Colonic mucosa (tissue), 4 donors: ENCODE results near the gene BEND5. TPM values are rescaled to one million over a fixed set of nuclear protein-coding genes. Genes with fewer than 3 reads are reported as not detected.

ENCODE experiments used
- DNase-seq: peaks from one replicate; pipeline ENCODE4 v3.0.0-alpha.2; 2020
- H3K27ac ChIP-seq: fragments of 200-600 bp; one replicate; pipeline ENCODE4 v1.8.0; 2021
- H3K27me3 ChIP-seq: fragments of 200-600 bp; one replicate; pipeline ENCODE4 v1.8.0; 2021
- H3K36me3 ChIP-seq: fragments of 200-600 bp; one replicate; pipeline ENCODE4 v1.8.0; 2021
- H3K4me1 ChIP-seq: fragments of 200-600 bp; one replicate; pipeline ENCODE4 v1.8.0; 2021; ENCODE audit warnings: mild to moderate bottlenecking
- H3K4me3 ChIP-seq: fragments of 200-600 bp; one replicate; pipeline ENCODE4 v1.8.0; 2021
- H3K9ac ChIP-seq, 2 donors: one replicate each; pipeline ENCODE4 v1.7.0; 2013; ENCODE audit warnings: control low read depth in 2 of 2, low read depth in 2 of 2, low read length in 2 of 2
- H3K9me3 ChIP-seq: fragments of 200-600 bp; one replicate; pipeline ENCODE4 v1.8.0; 2021
- CTCF ChIP-seq: fragments of 200-600 bp; IDR thresholded peaks from one replicate; pipeline ENCODE4 v1.8.0; 2022; ENCODE audit warnings: antibody characterized with exemption, mild to moderate bottlenecking
- intact Hi-C: fragments of 100-400 bp; cut with DNase I; formaldehyde crosslinking; loops from one replicate; pipeline ENCODE4 v1.14.1; 2022
- total RNA-seq, 2 donors: library from RNA; stranded (reverse); fragmentation: NEBNext Ultra II Directional in 1 of 2; extraction: Animal tissue kit (Norgen Biotek cat#: 25700) in 1 of 2; gene quantifications; one replicate each; pipeline ENCODE4 v1.2.1, GENCODE V29; 2021
- donor health status: healthy.
- donor health status: DM: no; HTN: no; CAD: no.
- donor health status: DM: no; HTN: no; CAD: no.

The BEND5 gene
- total RNA-seq, 2 donors from 2014 or later, result 0.57 to 4.9 TPM

- H3K27ac ChIP-seq, result no peak overlapping the region
- no peak for TF ChIP-seq CTCF
- no peak overlapping the region for H3K4me3 ChIP-seq
- H3K9ac ChIP-seq, result no peak overlapping the region
- H3K27me3 ChIP-seq, result no peaks in the 10 kb centered on the region
- intact Hi-C loops, result no loop called here
- no peaks in the 10 kb centered on the region for H3K36me3 ChIP-seq
- DNase-seq, result no peak
- H3K9me3 ChIP-seq, result no peaks in the 10 kb centered on the region
- no peaks in the 10 kb centered on the region for H3K4me1 ChIP-seq
Measured at GRCh38 chr1:48684381-48684780, 92.3 kb downstream of the BEND5 start.

GRCh38 chr1:48683839-48684238 lies 92.9 kb downstream of the BEND5 start:
- H3K9ac ChIP-seq, result no peak overlapping the region
- H3K4me3 ChIP-seq, result no peak overlapping the region
- no peaks in the 10 kb centered on the region for H3K9me3 ChIP-seq
- no peaks in the 10 kb centered on the region for H3K36me3 ChIP-seq
- intact Hi-C loops, result no loop called here
- DNase-seq, result no peak
- H3K27ac ChIP-seq, result no peak overlapping the region
- no peaks in the 10 kb centered on the region for H3K27me3 ChIP-seq
- TF ChIP-seq CTCF, result no peak
- no peaks in the 10 kb centered on the region for H3K4me1 ChIP-seq

DNA sequence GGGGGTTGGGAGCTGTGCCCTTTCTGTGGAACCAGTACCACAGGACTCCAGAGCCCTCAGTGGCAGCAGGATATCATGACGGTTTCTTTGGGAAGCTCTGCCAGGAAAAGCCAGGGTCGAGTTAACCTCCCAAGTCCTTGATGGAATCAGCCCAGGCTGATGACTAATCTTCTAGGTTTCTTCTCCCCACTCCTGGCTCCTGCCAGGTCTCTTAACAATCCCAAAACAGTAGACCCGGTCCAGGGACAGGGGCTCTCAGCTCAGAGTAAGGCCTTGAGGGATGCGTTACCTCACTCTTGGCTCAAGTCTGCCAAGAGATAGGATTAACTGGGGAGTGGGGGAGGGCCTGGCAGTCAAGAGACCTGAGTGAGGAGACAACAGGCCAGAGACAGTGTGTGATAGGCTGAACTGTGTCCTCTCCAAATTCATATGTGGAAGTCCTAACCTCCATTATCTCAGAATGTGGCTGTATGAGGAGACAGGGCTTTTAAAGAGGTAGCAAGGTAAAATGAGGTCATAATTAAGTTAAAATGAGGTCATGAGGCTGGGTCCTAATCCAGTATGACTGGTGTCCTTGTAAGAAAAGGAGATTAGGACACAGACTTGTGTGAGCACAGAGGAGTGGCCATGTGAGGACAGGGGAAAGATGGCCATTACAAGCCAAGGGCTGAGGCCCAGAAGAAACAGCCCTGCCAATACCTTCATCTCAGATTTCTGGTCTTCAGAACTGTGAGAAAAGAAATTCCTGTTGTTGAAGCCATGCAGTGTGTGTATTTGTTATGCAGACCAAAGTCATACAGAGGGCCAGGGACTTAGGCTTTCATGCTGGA lies 95.0 kb downstream of the BEND5 start:
- no peak for TF ChIP-seq CTCF
- Histone ChIP-seq H3K9me3 (no peaks in the 10 kb centered on the region), H3K4me1 (no peaks in the 10 kb centered on the region), H3K36me3 (no peaks in the 10 kb centered on the region), H3K4me3 (no peak overlapping the region), H3K27me3 (no peaks in the 10 kb centered on the region), H3K9ac (no peak overlapping the region), H3K27ac (no peak overlapping the region)
- DNase-seq, result no peak
- intact Hi-C loops, result no loop called here

DNA sequence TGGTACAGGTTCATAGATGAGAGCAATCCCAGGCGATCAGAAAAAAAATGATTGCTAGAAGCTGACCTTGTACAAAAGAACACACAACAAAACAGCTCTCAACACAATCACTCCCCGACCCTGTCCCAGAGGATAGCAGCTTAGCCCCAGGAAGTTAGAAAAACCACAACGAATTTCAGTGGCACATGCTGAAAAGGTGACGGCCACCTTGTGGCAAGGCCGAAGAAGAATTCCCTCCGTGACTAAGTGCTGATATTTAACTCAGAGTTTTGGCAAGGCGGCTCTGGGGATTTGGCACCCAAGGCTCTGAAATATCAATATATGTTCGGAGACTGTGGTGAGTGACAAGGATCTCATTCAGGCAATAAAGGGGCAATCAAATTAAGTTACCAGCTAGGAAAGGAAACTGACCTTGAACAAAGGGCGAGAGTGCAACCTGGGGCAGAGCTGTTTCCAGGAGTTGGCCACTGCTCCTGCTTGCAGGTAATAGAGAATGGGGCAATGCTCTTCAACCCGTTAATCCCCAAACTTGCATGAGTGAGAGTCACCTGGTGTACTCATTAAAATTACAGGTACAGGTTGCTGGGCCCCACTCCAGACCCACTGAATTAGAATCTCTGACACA lies 96.2 kb downstream of the BEND5 start:
- Histone ChIP-seq H3K27me3 (no peaks in the 10 kb centered on the region), H3K4me3 (no peak overlapping the region), H3K27ac (no peak overlapping the region), H3K4me1 (no peaks in the 10 kb centered on the region), H3K9ac (no peak overlapping the region), H3K9me3 (no peaks in the 10 kb centered on the region), H3K36me3 (no peaks in the 10 kb centered on the region)
- no peak for TF ChIP-seq CTCF
- no peak for DNase-seq
- intact Hi-C loops, result no loop called here

GRCh38 chr1:48679859-48680258 lies 96.8 kb downstream of the BEND5 start:
- TF ChIP-seq CTCF, result no peak
- no peak overlapping the region for H3K9ac ChIP-seq
- DNase-seq, result no peak
- no peak overlapping the region for H3K27ac ChIP-seq
- H3K36me3 ChIP-seq, result no peaks in the 10 kb centered on the region
- intact Hi-C loops, result loop anchor here (5.0 kb wide), 2 partner anchors 137 to 1667 kb away; no protein-coding TSS in a partner anchor
- no peak overlapping the region for H3K4me3 ChIP-seq
- H3K4me1 ChIP-seq, result no peaks in the 10 kb centered on the region
- no peaks in the 10 kb centered on the region for H3K27me3 ChIP-seq
- H3K9me3 ChIP-seq, result no peaks in the 10 kb centered on the region
